Measurements from ENCODE around the gene LOXHD1. TPM values are rescaled to one million over a fixed set of nuclear protein-coding genes. Genes with fewer than 3 reads are reported as not detected.
A peak's percentile ranks its signal among the peaks of the same experiment; 100 is the strongest.

Gene LOXHD1
- total RNA-seq, 1 experiment from 2014 or later, result not detected

- in situ Hi-C loops (cut with HindIII; ENCODE audit: low pct_unique_long_range_greater_than_20kb, low sequenced_read_pairs), result no loop called here
- ATAC-seq (no peak), DNase-seq (ENCODE audit: low read depth, low spot score) (no peak)
- ChIA-PET CTCF (no interaction called here), POLR2A (no interaction called here)
- Histone ChIP-seq H3K4me1 (ENCODE audit: control insufficient read depth, insufficient read depth, low read length) (no peaks in the 10 kb centered on the region), H3K27me3 (ENCODE audit: control insufficient read depth, insufficient read depth, low read length) (no peaks in the 10 kb centered on the region), H3K9me3 (ENCODE audit: control insufficient read depth, insufficient read depth, low read depth, low read length) (no peaks in the 10 kb centered on the region), H3K27ac (ENCODE audit: low read length) (no peak overlapping the region), H3K4me3 (ENCODE audit: low read depth in 2 of 2, low read length in 2 of 2) (no peak overlapping the region), H3K36me3 (ENCODE audit: control insufficient read depth, insufficient read depth, low read length) (no peaks in the 10 kb centered on the region)
- BruUV-seq (replicated peaks), result no TSS peak
- intact Hi-C loops (cut with micrococcal nuclease; ENCODE audit: unreplicated experiment), result no loop called here
- TF ChIP-seq SIN3A (IDR thresholded peaks at IDR 0.05; ENCODE audit: borderline replicate concordance, insufficient read depth, low read depth, low read length) (no peak), POLR2AphosphoS5 (IDR thresholded peaks at IDR 0.05; ENCODE audit: low read depth, low read length) (no peak), TCF7L2 (IDR thresholded peaks at IDR 0.05; ENCODE audit: low read depth, low read length) (no peak), REST (IDR thresholded peaks at IDR 0.05; ENCODE audit: insufficient read depth in 1 of 2, low read depth in 2 of 2, low read length in 1 of 2) (no peak), CTCF (IDR thresholded peaks at IDR 0.05) (no peak)
Measured at GRCh38 chr18:46546111-46546640, 110.8 kb downstream of the LOXHD1 start.

- in situ Hi-C loops (cut with HindIII; ENCODE audit: low pct_unique_long_range_greater_than_20kb, low sequenced_read_pairs), result no loop called here
- no peak for DNase-seq (ENCODE audit: low read depth, low spot score)
- intact Hi-C loops (cut with micrococcal nuclease; ENCODE audit: unreplicated experiment), result no loop called here
- H3K4me3 ChIP-seq (ENCODE audit: low read depth in 2 of 2, low read length in 2 of 2), result no peak overlapping the region
- H3K27ac ChIP-seq (ENCODE audit: low read length), result no peak overlapping the region
- H3K36me3 ChIP-seq (ENCODE audit: control insufficient read depth, insufficient read depth, low read length), result no peaks in the 10 kb centered on the region
- ChIA-PET CTCF (no interaction called here), POLR2A (no interaction called here)
- no peaks in the 10 kb centered on the region for H3K9me3 ChIP-seq (ENCODE audit: control insufficient read depth, insufficient read depth, low read depth, low read length)
- no peaks in the 10 kb centered on the region for H3K27me3 ChIP-seq (ENCODE audit: control insufficient read depth, insufficient read depth, low read length)
- H3K4me1 ChIP-seq (ENCODE audit: control insufficient read depth, insufficient read depth, low read length), result no peaks in the 10 kb centered on the region
- ATAC-seq, result no peak
- no TSS peak for BruUV-seq (replicated peaks)
- TF ChIP-seq CTCF (IDR thresholded peaks at IDR 0.05) (no peak), POLR2AphosphoS5 (IDR thresholded peaks at IDR 0.05; ENCODE audit: low read depth, low read length) (no peak), SIN3A (IDR thresholded peaks at IDR 0.05; ENCODE audit: borderline replicate concordance, insufficient read depth, low read depth, low read length) (no peak), TCF7L2 (IDR thresholded peaks at IDR 0.05; ENCODE audit: low read depth, low read length) (no peak), REST (IDR thresholded peaks at IDR 0.05; ENCODE audit: insufficient read depth in 1 of 2, low read depth in 2 of 2, low read length in 1 of 2) (peak; percentile 84 to 86)
Measured at GRCh38 chr18:46542545-46542944, 114.5 kb downstream of the LOXHD1 start.

Measured in Panc1 (cell line).